ENCODE data around the gene PRMT6. TPM values are rescaled to one million over a fixed set of nuclear protein-coding genes. Genes with fewer than 3 reads are reported as not detected.

Gene PRMT6
- total and polyA plus RNA-seq, 10 of the 15 experiments (the other 5 are each of a cell fraction or from before 2014, with no cell fraction given), result 6.0 to 38.6 (median 26.3) TPM

- TF ChIP-seq HSF1 (IDR thresholded peaks at IDR 0.05; ENCODE audit: low read depth, low read length) (no peak), MYC (IDR thresholded peaks at IDR 0.05; ENCODE audit: insufficient read depth, insufficient read length, insufficient replicate concordance, low read length, severe bottlenecking) (peak; percentile 81), TCF12 (IDR thresholded peaks at IDR 0.05; ENCODE audit: low read depth, low read length) (0 out of 2 replicates have a peak, but pooled peaks have one; percentile 6), NRF1 (conservative IDR thresholded peaks at IDR 0.05; ENCODE audit: low read depth, low read length) (no peak), CHD2 (IDR thresholded peaks at IDR 0.05; ENCODE audit: borderline replicate concordance, low read depth, low read length) (peak; percentile 47; the same call in 1 of the 2 replicates), SUZ12 (IDR thresholded peaks at IDR 0.05; ENCODE audit: unreplicated experiment) (no peak), RELB (IDR thresholded peaks at IDR 0.05; ENCODE audit: low read depth) (no peak), KLF5 (IDR thresholded peaks at IDR 0.05; ENCODE audit: partially characterized antibody) (no peak), BACH1 (IDR thresholded peaks at IDR 0.05; ENCODE audit: borderline replicate concordance) (0 out of 2 replicates have a peak, but pooled peaks have one; percentile 45), GABPA (IDR thresholded peaks at IDR 0.05; ENCODE audit: low read depth) (peak; percentile 82), POLR2AphosphoS5 (IDR thresholded peaks at IDR 0.05; ENCODE audit: low read length) (peak; percentile 70; the same call in 1 of the 2 replicates), BHLHE40 (IDR thresholded peaks at IDR 0.05; ENCODE audit: borderline replicate concordance in 1 of 2, low read depth in 2 of 2, low read length in 1 of 2) (peak; percentile 47 to 74; a peak in 2 of 4 replicates)
- TF ChIP-seq, protein P1, sequence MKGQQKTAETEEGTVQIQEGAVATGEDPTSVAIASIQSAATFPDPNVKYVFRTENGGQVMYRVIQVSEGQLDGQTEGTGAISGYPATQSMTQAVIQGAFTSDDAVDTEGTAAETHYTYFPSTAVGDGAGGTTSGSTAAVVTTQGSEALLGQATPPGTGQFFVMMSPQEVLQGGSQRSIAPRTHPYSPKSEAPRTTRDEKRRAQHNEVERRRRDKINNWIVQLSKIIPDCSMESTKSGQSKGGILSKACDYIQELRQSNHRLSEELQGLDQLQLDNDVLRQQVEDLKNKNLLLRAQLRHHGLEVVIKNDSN (IDR thresholded peaks at IDR 0.05; ENCODE audit: borderline replicate concordance, extremely low read length, insufficient read depth, low read depth, low read length), result no peak
- TF ChIP-seq, protein P2, sequence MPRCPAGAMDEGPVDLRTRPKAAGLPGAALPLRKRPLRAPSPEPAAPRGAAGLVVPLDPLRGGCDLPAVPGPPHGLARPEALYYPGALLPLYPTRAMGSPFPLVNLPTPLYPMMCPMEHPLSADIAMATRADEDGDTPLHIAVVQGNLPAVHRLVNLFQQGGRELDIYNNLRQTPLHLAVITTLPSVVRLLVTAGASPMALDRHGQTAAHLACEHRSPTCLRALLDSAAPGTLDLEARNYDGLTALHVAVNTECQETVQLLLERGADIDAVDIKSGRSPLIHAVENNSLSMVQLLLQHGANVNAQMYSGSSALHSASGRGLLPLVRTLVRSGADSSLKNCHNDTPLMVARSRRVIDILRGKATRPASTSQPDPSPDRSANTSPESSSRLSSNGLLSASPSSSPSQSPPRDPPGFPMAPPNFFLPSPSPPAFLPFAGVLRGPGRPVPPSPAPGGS (IDR thresholded peaks at IDR 0.05; ENCODE audit: borderline replicate concordance, insufficient read depth, low read depth, low read length, poor library complexity, severe bottlenecking), result no peak
- TF ChIP-seq, protein P3, sequence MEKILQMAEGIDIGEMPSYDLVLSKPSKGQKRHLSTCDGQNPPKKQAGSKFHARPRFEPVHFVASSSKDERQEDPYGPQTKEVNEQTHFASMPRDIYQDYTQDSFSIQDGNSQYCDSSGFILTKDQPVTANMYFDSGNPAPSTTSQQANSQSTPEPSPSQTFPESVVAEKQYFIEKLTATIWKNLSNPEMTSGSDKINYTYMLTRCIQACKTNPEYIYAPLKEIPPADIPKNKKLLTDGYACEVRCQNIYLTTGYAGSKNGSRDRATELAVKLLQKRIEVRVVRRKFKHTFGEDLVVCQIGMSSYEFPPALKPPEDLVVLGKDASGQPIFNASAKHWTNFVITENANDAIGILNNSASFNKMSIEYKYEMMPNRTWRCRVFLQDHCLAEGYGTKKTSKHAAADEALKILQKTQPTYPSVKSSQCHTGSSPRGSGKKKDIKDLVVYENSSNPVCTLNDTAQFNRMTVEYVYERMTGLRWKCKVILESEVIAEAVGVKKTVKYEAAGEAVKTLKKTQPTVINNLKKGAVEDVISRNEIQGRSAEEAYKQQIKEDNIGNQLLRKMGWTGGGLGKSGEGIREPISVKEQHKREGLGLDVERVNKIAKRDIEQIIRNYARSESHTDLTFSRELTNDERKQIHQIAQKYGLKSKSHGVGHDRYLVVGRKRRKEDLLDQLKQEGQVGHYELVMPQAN (conservative IDR thresholded peaks at IDR 0.05), result no peak; the same call in none of the 2 replicates
- TF ChIP-seq, protein P4, sequence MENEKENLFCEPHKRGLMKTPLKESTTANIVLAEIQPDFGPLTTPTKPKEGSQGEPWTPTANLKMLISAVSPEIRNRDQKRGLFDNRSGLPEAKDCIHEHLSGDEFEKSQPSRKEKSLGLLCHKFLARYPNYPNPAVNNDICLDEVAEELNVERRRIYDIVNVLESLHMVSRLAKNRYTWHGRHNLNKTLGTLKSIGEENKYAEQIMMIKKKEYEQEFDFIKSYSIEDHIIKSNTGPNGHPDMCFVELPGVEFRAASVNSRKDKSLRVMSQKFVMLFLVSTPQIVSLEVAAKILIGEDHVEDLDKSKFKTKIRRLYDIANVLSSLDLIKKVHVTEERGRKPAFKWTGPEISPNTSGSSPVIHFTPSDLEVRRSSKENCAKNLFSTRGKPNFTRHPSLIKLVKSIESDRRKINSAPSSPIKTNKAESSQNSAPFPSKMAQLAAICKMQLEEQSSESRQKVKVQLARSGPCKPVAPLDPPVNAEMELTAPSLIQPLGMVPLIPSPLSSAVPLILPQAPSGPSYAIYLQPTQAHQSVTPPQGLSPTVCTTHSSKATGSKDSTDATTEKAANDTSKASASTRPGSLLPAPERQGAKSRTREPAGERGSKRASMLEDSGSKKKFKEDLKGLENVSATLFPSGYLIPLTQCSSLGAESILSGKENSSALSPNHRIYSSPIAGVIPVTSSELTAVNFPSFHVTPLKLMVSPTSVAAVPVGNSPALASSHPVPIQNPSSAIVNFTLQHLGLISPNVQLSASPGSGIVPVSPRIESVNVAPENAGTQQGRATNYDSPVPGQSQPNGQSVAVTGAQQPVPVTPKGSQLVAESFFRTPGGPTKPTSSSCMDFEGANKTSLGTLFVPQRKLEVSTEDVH (IDR thresholded peaks at IDR 0.05; ENCODE audit: low read depth, partially characterized antibody), result no peak
These were observed at the start of gene PRMT6 (continued) for GRCh38 chr1:107056426-107057196.

All from GM12878 (cell line).